Hematopoietic multipotent progenitor cell treated with erythropoietin and hydrocortisone succinate and interleukin-3 and kit ligand, for 4 days (in vitro differentiated cells): ENCODE data around the gene FBH1.
A peak's percentile ranks its signal among the peaks of the same experiment; 100 is the strongest.
"Not testable (repeated sequence)": the region's sequence is repeated elsewhere in the genome, so short reads cannot be mapped to it uniquely, and the experiment has no call there.

Experiments used
- DNase-seq: peaks from one replicate; pipeline ENCODE4 v3.0.0-alpha.2; 2015

Gene FBH1

GRCh38 chr10:5889624-5890451 is at the start of gene FBH1, which contains the start of gene ANKRD16:
Gene FBH1 (plus strand): TSS chr10:5890243. CDS start chr10:5890346, 103 bp downstream.
Gene ANKRD16 (minus strand): TSS chr10:5889893. CDS start chr10:5889354, 539 bp downstream.
- DNase-seq, result peak; percentile 99

GRCh38 chr10:5840314-5841307 is 49.4 kb upstream of the FBH1 start:
- peak; percentile 27 for DNase-seq

GRCh38 chr10:5841965-5842364 is 48.1 kb upstream of the FBH1 start:
- no peak for DNase-seq

- DNase-seq, result no peak
Measured at GRCh38 chr10:5843686-5844344, 46.2 kb upstream of the FBH1 start.

- no peak for DNase-seq
Measured at GRCh38 chr10:5844345-5845055, 45.5 kb upstream of the FBH1 start.

GRCh38 chr10:5846667-5847066 is 43.4 kb upstream of the FBH1 start:
- DNase-seq, result not testable (repeated sequence)

- DNase-seq, result no peak
Measured at GRCh38 chr10:5854131-5854475, 35.9 kb upstream of the FBH1 start.

- no peak for DNase-seq
Measured at GRCh38 chr10:5855979-5856700, 33.9 kb upstream of the FBH1 start.

- DNase-seq, result no peak
Measured at GRCh38 chr10:5856701-5857004, 33.4 kb upstream of the FBH1 start.

- no peak for DNase-seq
Measured at GRCh38 chr10:5858811-5859210, 31.2 kb upstream of the FBH1 start.

GRCh38 chr10:5860066-5860465 is 30.0 kb upstream of the FBH1 start:
- no peak for DNase-seq

GRCh38 chr10:5862360-5862961 is 27.6 kb upstream of the FBH1 start:
- no peak for DNase-seq

GRCh38 chr10:5862981-5863685 is 26.9 kb upstream of the FBH1 start:
- DNase-seq, result not testable (repeated sequence)

- peak; percentile 64 for DNase-seq
Measured at GRCh38 chr10:5866451-5867081, 23.5 kb upstream of the FBH1 start.

- peak; percentile 72 for DNase-seq
Measured at GRCh38 chr10:5867091-5867615, 22.9 kb upstream of the FBH1 start.

GRCh38 chr10:5868383-5868782 is 21.7 kb upstream of the FBH1 start:
- not testable (repeated sequence) for DNase-seq

GRCh38 chr10:5869156-5869555 is 20.9 kb upstream of the FBH1 start:
- DNase-seq, result no peak

- no peak for DNase-seq
Measured at GRCh38 chr10:5871596-5871995, 18.4 kb upstream of the FBH1 start.

- DNase-seq, result peak; percentile 90
Measured at GRCh38 chr10:5873515-5873995, 16.5 kb upstream of the FBH1 start.
